Measurements from ENCODE around the gene COBL. TPM values are rescaled to one million over a fixed set of nuclear protein-coding genes. Genes with fewer than 3 reads are reported as not detected.
"Not testable (repeated sequence)": the region's sequence is repeated elsewhere in the genome, so short reads cannot be mapped to it uniquely, and the experiment has no call there.

Gene COBL
- total RNA-seq, 2 experiments from 2014 or later = not detected

- POLR2A ChIA-PET = no interaction called here
- CTCF ChIA-PET = no interaction called here
Observed at GRCh38 chr7:51222916-51223315, 93.7 kb downstream of the COBL start.

DNA sequence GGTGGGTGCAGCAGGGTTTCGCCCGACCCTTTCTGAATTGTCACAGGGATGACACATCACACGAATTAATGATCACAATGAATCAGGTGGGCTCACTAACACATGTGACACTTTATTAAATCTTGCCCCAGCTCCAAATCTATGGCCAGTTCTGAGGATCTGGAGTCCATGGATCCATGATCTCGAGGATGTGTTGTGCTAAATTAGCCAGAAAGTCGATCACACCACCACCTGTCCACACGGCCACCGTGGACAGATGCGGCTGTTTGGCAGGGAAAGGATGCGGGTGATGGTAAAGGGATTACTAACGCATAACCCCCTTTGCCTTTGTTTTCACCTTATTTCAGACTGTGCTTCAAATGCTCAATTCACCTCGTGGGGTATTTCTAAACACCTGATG, 96.4 kb downstream of the COBL start:
- ChIA-PET CTCF (no interaction called here), POLR2A (no interaction called here)

DNA sequence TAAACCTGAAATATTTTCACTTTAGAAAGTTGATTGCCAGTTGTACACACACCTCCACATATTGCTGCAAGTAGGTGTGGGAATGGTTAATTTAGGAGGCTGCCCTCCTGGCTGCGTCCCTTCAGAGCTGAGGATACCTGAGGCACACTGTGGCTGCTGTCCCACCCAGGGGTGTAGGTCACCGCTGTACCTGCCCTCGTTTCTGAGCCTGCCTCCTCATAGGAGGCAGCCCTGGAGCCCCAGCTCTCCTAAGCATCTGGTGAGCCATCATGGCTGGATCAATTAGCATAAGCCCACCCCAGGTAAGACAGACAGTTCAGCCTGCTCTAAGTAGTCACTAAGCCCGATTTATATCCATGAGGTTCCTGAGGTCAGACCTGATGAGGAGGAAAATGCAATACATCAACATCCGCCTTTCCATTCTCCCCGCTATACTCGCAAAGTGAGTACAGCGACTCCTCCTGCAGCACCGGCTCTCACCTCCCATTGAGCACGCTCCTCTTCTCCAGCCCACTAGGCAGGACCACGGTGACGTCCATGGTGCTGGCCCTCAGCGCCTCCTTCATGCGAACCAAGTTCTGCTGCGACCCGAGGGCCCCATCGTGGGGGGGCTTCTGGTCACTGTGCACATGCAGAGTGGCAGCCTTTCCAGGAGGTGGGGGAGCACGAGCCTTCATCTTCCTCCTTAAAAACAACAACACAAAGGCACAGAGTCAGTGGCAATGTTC, 97.2 kb downstream of the COBL start:
- CTCF ChIA-PET = no interaction called here
- POLR2A ChIA-PET = no interaction called here

- ChIA-PET CTCF (no interaction called here), POLR2A (no interaction called here)
Observed at GRCh38 chr7:51217804-51218203, 98.8 kb downstream of the COBL start.

DNA sequence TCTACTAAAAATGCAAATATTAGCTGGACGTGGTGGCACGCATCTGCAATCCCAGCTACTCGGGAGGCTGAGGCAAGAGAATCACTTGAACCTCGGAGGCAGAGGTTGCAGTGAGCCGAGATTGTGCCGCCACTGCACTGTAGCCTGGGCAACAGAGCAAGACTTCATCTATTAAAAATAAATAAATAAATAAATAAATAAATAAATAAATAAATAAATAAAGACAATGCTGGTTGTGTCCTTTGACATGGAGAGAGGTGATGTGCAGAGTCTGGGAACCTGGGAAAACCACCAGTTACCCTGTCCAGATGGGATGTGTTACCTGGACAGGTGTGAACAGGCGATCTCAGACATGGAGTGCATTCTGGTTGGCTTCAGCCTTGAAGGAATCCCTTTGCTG, 102.5 kb downstream of the COBL start:
- CTCF ChIA-PET = no interaction called here
- POLR2A ChIA-PET = no interaction called here

DNA sequence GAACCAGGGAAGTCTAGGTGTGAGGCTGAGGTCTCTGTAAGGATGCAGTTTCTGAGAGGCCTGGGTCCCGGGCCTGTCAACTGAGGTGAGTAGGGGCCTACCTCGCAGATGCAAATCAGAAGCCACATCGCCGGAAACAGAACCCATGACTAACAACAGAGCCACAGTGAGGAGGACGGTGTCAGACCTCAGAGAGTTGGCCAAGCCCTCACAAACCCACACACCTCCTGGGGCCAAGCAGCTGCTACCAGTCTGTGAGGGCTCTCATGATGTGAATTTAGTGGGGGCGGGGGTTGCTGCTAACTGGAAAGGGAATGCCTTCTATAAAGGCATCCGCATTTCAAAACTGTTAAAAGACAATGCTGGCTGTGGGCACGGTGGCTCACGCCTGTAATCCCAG, 103.0 kb downstream of the COBL start:
- CTCF ChIA-PET = no interaction called here
- POLR2A ChIA-PET = no interaction called here

GRCh38 chr7:51210766-51211165, 105.8 kb downstream of the COBL start:
- ChIA-PET CTCF (no interaction called here), POLR2A (no interaction called here)

- CTCF ChIA-PET = no interaction called here
Observed at GRCh38 chr7:51209426-51209825, 107.2 kb downstream of the COBL start.

DNA sequence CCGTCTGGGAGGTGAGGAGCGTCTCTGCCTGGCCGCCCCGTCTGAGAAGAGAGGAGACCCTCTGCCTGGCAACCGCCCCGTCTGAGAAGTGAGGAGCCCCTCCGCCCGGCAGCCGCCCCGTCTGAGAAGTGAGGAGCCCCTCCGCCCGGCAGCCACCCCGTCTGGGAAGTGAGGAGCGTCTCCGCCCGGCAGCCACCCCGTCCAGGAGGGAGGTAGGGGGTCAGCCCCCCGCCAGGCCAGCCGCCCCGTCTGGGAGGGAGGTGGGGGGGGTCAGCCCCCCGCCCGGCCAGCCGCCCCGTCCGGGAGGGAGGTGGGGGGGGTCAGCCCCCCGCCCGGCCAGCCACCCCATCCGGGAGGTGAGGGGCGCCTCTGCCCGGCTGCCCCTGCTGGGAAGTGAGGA, 108.5 kb downstream of the COBL start:
- CTCF ChIA-PET, POLR2A ChIA-PET: not testable (repeated sequence)

More at GRCh38 chr7:51209426-51209825, 107.2 kb downstream of the COBL start:
- POLR2A ChIA-PET = no interaction called here

DNA sequence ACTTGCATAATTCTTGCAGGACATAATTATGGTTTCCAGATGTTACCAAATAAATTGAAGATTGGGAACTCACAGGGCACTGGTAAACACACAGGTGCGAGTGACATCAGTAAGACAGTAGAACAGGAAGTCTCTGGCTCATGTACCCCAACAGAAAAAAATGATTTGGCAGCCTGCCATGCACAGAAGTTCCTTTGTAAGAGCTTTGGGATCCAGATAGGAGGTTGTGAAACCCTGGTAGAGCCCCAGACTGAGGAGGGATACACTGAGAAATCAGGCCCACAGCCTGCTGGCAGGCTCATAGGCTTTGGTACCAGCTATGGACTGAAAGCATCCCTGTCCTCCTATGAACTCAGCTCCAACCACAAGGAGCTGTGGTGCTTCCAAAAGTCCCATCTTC, 118.0 kb downstream of the COBL start:
- ChIA-PET CTCF (no interaction called here), POLR2A (no interaction called here)

- ChIA-PET CTCF (interaction anchor here (1.1 kb wide), 1 partner anchor 37 kb away, joined by 3 read pairs; no protein-coding TSS in a partner anchor), POLR2A (no interaction called here)
Observed at GRCh38 chr7:51190969-51191368, 125.6 kb downstream of the COBL start.

DNA sequence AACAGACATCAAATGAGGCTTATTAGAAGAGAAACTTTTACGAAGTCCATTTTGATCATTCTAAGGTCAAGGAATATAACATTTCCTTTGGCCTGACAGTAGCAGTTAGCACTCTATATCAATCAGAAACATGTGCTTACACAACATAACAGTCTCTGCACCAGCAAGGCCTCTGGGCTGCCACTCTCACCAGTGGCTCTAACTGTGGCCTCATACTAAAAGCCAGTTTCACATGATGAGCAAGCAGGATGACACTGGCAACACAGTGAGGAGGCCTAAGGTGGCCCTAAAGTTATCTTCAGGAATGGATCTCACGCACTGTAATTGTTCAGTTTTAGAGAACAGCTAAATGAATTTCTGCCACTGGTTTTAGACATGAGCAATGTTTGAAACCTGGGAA, 126.8 kb downstream of the COBL start:
- POLR2A ChIA-PET = no interaction called here
- CTCF ChIA-PET = no interaction called here

GRCh38 chr7:51188987-51189386, 127.6 kb downstream of the COBL start:
- CTCF ChIA-PET = interaction anchor here (0.8 kb wide), 1 partner anchor 27 kb away, joined by 3 read pairs; no protein-coding TSS in a partner anchor
- POLR2A ChIA-PET = no interaction called here

DNA sequence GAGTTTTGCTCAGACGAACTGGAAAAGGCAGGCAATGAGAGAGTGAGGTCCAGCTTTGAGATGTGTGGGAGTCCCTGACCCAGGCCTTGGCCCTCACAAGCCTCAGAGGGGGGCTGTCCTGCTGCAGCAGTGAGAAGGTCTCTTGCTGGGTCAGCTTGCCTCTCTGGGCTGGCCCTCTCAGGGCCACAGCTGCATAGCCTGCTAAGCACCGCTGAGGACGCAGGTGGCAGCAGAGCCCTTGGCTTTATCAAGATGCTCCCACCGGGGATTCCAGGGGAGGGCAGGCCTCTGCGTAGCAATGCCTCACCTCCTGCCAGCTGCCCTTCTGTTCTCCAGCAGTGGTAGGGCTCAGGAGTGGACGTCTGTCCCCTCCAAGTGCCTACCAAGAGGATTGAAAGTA, 128.7 kb downstream of the COBL start:
- POLR2A ChIA-PET = interaction anchor here (0.5 kb wide), 1 partner anchor 267 kb away, joined by 3 read pairs; no protein-coding TSS in a partner anchor

DNA sequence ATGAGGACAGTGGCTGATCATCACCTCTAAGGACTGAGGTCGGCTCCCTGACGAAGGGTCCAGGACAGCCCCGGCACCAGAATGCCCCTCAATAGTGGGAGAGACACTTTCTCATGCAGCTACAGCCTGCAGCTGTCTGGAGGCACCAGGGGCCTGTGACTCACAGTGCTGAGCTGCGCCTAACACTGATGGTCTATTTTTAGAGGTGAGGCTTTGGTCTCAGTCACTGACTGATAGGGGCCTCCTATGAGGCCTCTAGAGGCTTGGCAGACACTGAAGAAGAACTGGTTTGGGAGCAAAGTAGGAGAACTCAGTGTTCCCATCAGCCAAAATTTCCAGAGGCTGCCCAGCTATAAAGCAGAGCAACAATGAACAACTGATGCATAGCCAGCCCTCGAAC, 130.1 kb downstream of the COBL start:
- ChIA-PET CTCF (no interaction called here), POLR2A (no interaction called here)

More for the DNA sequence above, 128.7 kb downstream of the COBL start:
- CTCF ChIA-PET = no interaction called here

GRCh38 chr7:51182636-51183166, 133.9 kb downstream of the COBL start:
- ChIA-PET CTCF (no interaction called here), POLR2A (no interaction called here)

- ChIA-PET POLR2A (no interaction called here), CTCF (no interaction called here)
Observed at GRCh38 chr7:51180092-51180491, 136.5 kb downstream of the COBL start.

- ChIA-PET POLR2A (no interaction called here), CTCF (no interaction called here)
Observed at GRCh38 chr7:51175992-51176388, 140.6 kb downstream of the COBL start.

DNA sequence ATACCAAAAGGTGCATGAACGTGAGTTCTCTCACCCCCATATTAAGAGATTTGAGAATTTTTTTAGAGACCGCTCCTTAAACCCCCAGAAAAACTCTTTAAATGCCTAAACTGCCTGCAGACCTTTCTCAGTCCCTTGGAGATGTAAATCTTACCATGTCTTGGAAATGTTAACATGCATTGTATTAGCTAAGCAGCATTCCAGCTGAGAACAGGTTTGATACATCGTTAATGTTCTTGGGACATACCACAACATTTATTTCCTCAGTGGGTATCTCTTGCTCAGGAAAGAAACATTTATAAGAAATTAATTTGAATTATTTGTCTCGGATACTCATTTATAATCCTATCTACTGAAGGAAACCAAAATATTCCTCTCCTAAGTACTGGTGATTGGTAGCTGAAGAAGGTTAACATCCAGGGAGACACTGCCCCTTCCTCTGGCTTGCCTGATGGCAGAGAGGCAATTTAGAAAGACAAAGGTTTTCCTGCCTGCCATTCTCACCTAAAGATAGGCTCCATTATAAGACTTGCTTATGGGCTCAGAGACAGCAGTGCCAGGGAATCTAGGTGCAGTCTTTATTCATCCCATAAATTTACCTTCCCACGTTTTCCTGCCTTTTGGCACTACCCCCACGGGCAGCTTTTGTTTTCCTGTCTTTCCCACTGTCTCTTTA, 141.2 kb downstream of the COBL start:
- CTCF ChIA-PET = no interaction called here
- POLR2A ChIA-PET = no interaction called here

DNA sequence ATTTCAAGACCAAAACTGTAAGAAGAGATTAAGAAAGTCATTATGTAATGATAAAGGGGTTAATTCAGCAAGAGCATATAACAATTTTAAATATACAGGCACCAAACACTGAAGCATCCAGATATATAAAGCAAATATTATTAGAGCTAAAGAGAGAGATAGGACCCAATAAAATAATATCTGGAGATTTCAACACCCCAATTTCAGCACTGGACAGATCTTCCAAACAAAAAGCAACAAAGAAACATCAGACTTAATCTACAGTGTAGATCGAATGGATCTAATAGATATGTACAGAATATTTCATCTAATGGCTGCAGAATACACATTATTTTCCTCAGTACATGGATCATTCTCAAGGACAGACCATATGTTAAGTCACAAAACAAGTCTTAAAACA, 151.3 kb downstream of the COBL start:
- CTCF ChIA-PET = no interaction called here
- POLR2A ChIA-PET = no interaction called here

DNA sequence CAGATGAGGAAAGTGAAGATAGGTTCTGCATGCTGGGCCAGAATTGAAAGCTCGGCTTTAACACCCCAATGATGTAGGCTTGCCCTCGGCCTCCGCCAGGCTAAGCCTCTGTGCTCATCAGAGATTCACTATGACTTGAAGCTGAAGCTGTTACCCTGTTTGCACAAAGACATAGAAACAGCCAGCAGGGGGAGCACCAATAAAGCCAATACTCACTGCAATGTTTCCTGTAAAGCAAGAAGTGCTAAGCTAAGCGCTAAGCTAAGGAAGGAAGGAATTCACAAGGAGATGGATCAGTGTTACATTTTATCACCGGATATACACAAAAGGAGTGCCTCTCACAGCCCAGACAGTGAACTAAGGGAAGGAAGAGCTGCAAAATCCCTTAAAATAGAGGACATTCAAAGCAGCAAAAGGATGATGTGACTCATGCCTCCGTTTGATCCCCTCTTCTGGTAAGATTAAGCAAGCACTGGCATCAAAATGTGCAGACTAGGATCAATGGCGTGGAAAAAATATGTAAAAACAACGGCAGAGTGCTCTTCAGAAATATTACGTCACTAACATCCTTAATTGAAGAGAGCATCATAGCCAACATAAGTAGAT, 153.8 kb downstream of the COBL start:
- CTCF ChIA-PET = interaction anchor here (0.6 to 2.1 kb wide), 6 partner anchors 26 to 1070 kb away, joined by 3 to 5 read pairs (median 4); no protein-coding TSS in a partner anchor
- POLR2A ChIA-PET = no interaction called here
